Heart left ventricle (tissue), 16 donors: ENCODE results near the gene MLC1. TPM values are rescaled to one million over a fixed set of nuclear protein-coding genes. Genes with fewer than 3 reads are reported as not detected.
A peak's percentile ranks its signal among the peaks of the same experiment; 100 is the strongest.

Source experiments
- ATAC-seq, 4 donors: fragments of 200-7000 bp; cut with Tn5 transposase; one replicate each; pipeline ENCODE4 v1.9.1; 2020 to 2022; ENCODE audit warnings: moderate library complexity in 4 of 4, mild to moderate bottlenecking in 3 of 4, moderate number of reproducible peaks in 1 of 4
- DNase-seq, 5 donors: peaks; one replicate each; pipeline ENCODE4 v3.0.0-alpha.2; 2020
- H3K27ac ChIP-seq, 12 donors: fragments of 200-600 bp; sonication (generic) in 4 of 12; one replicate each; pipeline versions ENCODE4 v1.5.0 to v1.8.0; 2016 to 2022; ENCODE audit warnings: mild to moderate bottlenecking in 2 of 12
- H3K27me3 ChIP-seq, 9 donors: fragments of 200-600 bp; sonication (generic) in 2 of 9; one replicate each; pipeline versions ENCODE4 v1.5.1 to v1.8.0; 2016 to 2022; ENCODE audit warnings: mild to moderate bottlenecking in 3 of 9
- H3K36me3 ChIP-seq, 9 donors: fragments of 200-600 bp; sonication (generic) in 2 of 9; one replicate each; pipeline versions ENCODE4 v1.5.0 to v1.8.0; 2018 to 2022; ENCODE audit warnings: mild to moderate bottlenecking in 2 of 9
- H3K4me1 ChIP-seq, 12 donors: fragments of 200-600 bp; sonication (generic) in 4 of 12; one replicate each; pipeline versions ENCODE4 v1.5.0 to v1.8.0; 2016 to 2022; ENCODE audit warnings: mild to moderate bottlenecking in 3 of 12
- H3K4me3 ChIP-seq, 12 donors: fragments of 200-600 bp; sonication (generic) in 4 of 12; one replicate each; pipeline versions ENCODE4 v1.5.0 to v1.8.0; 2017 to 2022; ENCODE audit warnings: mild to moderate bottlenecking in 9 of 12, moderate library complexity in 4 of 12
- H3K9me3 ChIP-seq, 12 donors: fragments of 200-600 bp; sonication (generic) in 4 of 12; one replicate each; pipeline versions ENCODE4 v1.5.0 to v1.8.0; 2016 to 2022; ENCODE audit warnings: mild to moderate bottlenecking in 1 of 12
- CTCF ChIP-seq, 12 donors: fragments of 200-600 bp; sonication (generic) in 4 of 12; IDR thresholded peaks; one replicate each; pipeline versions ENCODE4 v1.5.0 to v1.8.0; 2018 to 2022; ENCODE audit warnings: antibody characterized with exemption in 12 of 12, mild to moderate bottlenecking in 5 of 12
- POLR2A ChIP-seq, 2 donors: fragments of 450-650 bp; IDR thresholded peaks; one replicate each; pipeline ENCODE4 v1.6.1; 2017; ENCODE audit warnings: antibody characterized with exemption in 2 of 2, mild to moderate bottlenecking in 2 of 2, moderate library complexity in 2 of 2
- WGBS, 4 donors: extraction: QIAGEN DNeasy Blood & Tissue Kit in 2 of 4; methylation state at CpG; one replicate each; pipeline versions ENCODE4 v1.1.5 to v1.1.7; 2013 to 2018; 5-methylcytosine and 5-hydroxymethylcytosine counted together
- intact Hi-C, 10 donors: fragments of 100-400 bp; cut with DNase I; formaldehyde crosslinking; loops; one replicate each; pipeline versions ENCODE4 v1.11.1 to v1.14.2; 2022
- polyA plus RNA-seq, 2 donors: library from polyadenylated mRNA; stranded (reverse); fragments of 200-250 nt; gene quantifications; one replicate each; pipeline ENCODE4 v1.2.3, GENCODE V29; 2013
- total RNA-seq, 9 donors: library from RNA; depleted of rRNA in 2 of 9; stranded (reverse); fragments of >200 nt in 2 of 9; fragmentation: NEBNext Ultra II Directional in 3 of 9; extraction: Animal tissue kit (Norgen Biotek cat#: 25700) in 3 of 9; gene quantifications; one replicate each; pipeline versions ENCODE4 v1.1.0 to v1.2.4, GENCODE V29; 2016 to 2023
- donor health status: ischemic (EF 13 %, LVEDD 7.1; RV severe dilation, severe dysfunction).
- donor health status: healthy with polysubstance abuse.
- donor health status: DM: no; HTN: yes; CAD: no.
- donor health status: DM: no; HTN: no; CAD: no.
- donor health status: ischemic (EF 25% LVEDD 6.9; RV normal size, moderate dysfunction).
- donor health status: ischemic (EF 25% LVEDD 5.7; RV mildly dilated, moderate dysfunction).
- donor health status: healthy.
- donor health status: DM: yes; HTN: yes; CAD: no.
- donor health status: ischemic (EF 35%, LVEDD 5.7; RV mildly dilated, moderate dysfunction).
- donor health status: nonischemic (EF 11% LVEDD 7.7; RV severe dilation, severe dysfunction).
- donor health status: DM: yes; HTN: yes; CAD: no.
- donor health status: PGD.
- donor health status: ischemic (EF 29% LVEDD 5.4; RV normal size, mild dysfunction).
- donor health status: nonischemic (EF 23%, LVEDD 6.1; RV moderate dilation, normal function).

The MLC1 gene
- total and polyA plus RNA-seq, 11 donors, result 0.03 to 0.80 (median 0.15) TPM; not detected in 5

GRCh38 chr22:50015451-50016307 lies 69.5 kb downstream of the MLC1 start:
- peaks cover 27 to 70% (median 58%) of the 10 kb centered on the region in 9 donors for H3K27me3 ChIP-seq
- peak in 1 of 5 donors; percentile 55 for DNase-seq

GRCh38 chr22:50014655-50015401 lies 70.4 kb downstream of the MLC1 start:
- Histone ChIP-seq H3K27me3 (peaks cover 34 to 79% (median 66%) of the 10 kb centered on the region in 9 donors), H3K4me1 (peaks cover 0 to 22% (median 5%) of the 10 kb centered on the region in 12 donors), H3K27ac (no peak overlapping the region), H3K9me3 (no peaks in the 10 kb centered on the region), H3K4me3 (peak overlapping the region in 2 of 12 donors; percentile 16 to 33), H3K36me3 (no peaks in the 10 kb centered on the region)
- DNase-seq, result peak in 1 of 5 donors; percentile 47
- no peak for TF ChIP-seq POLR2A (IDR thresholded peaks at IDR 0.05)
- TF ChIP-seq CTCF (IDR thresholded peaks at IDR 0.05), result no peak
- ATAC-seq, result no peak
- 2 to 4% (median 4%) methylated on average over 5 to 91 of the region's 91 CpGs for WGBS, 4 donors
- intact Hi-C loops, result no loop called here

More at GRCh38 chr22:50015451-50016307, 69.5 kb downstream of the MLC1 start:
- no peak for ATAC-seq
- Histone ChIP-seq H3K4me1 (peaks cover 0 to 17% (median 4%) of the 10 kb centered on the region in 12 donors), H3K36me3 (no peaks in the 10 kb centered on the region), H3K27ac (no peak overlapping the region), H3K9me3 (no peaks in the 10 kb centered on the region), H3K4me3 (no peak overlapping the region)
- intact Hi-C loops, result no loop called here
- TF ChIP-seq CTCF (IDR thresholded peaks at IDR 0.05) (no peak), POLR2A (IDR thresholded peaks at IDR 0.05) (no peak)
- 7 to 47% (median 39%) methylated on average over 3 to 30 of the region's 30 CpGs for WGBS, 4 donors

GRCh38 chr22:50014053-50014501 lies 71.1 kb downstream of the MLC1 start:
- Histone ChIP-seq H3K27me3 (peaks cover 34 to 81% (median 73%) of the 10 kb centered on the region in 9 donors), H3K36me3 (no peaks in the 10 kb centered on the region), H3K9me3 (no peaks in the 10 kb centered on the region), H3K4me1 (peaks cover 0 to 22% (median 5%) of the 10 kb centered on the region in 12 donors), H3K4me3 (peak overlapping the region in 1 of 12 donors; percentile 33), H3K27ac (no peak overlapping the region)
- 27 to 64% (median 50%) methylated on average over 4 to 16 of the region's 16 CpGs for WGBS, 4 donors
- TF ChIP-seq POLR2A (IDR thresholded peaks at IDR 0.05), result no peak
- no peak for TF ChIP-seq CTCF (IDR thresholded peaks at IDR 0.05)
- DNase-seq, result peak in 1 of 5 donors; percentile 44
- ATAC-seq, result no peak
- intact Hi-C loops, result no loop called here
